DMS153 treated with DMSO at 0.1 percent for 48 hours (cell line): Measurements from ENCODE around the gene RRAS2.
"Not testable (repeated sequence)": the region's sequence is repeated elsewhere in the genome, so short reads cannot be mapped to it uniquely, and the experiment has no call there.

Experiments
- DNase-seq: peaks from one replicate; lab custom pipeline; 2025; ENCODE audit not compliant: unreplicated experiment; lab: John Stamatoyannopoulos, UW

RRAS2 gene

DNA sequence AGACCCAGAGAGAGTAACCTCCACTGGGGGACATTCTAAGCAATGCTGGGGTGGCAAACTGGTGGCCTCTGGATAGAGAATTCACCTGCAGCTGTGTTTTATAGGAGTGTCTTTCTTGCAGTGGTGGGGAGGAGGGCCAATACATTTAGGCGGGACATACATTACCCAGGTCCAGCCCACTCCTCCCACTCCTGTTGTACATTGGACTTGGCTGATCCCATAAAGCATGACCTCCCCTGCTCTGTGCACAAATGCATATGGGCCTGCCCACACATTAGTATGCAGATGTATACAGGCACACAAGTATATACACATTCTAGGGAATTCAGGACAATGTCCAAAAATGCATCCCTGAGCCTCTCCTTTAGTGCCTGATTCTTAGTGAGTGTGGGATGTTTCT is 99.1 kb downstream of the RRAS2 start:
- no peak for DNase-seq

DNA sequence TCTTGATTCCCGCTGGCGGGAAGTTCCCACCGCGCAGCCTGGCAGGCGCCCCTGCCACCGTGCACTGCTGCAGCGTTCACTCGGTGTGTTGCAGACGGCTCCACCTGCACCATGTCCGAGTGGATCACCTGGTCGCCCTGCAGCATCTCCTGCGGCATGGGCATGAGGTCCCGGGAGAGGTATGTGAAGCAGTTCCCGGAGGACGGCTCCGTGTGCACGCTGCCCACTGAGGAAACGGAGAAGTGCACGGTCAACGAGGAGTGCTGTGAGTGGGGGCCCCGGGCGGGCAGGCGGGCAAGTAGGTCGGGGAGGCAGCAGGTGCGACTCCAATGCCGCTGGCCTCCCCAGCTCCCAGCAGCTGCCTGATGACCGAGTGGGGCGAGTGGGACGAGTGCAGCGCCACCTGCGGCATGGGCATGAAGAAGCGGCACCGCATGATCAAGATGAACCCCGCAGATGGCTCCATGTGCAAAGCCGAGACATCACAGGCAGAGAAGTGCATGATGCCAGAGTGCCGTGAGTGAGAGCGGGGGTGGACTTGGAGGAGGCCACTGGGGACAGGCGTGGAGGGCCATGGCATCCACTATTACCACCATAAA is 99.7 kb downstream of the RRAS2 start:
- no peak for DNase-seq

DNA sequence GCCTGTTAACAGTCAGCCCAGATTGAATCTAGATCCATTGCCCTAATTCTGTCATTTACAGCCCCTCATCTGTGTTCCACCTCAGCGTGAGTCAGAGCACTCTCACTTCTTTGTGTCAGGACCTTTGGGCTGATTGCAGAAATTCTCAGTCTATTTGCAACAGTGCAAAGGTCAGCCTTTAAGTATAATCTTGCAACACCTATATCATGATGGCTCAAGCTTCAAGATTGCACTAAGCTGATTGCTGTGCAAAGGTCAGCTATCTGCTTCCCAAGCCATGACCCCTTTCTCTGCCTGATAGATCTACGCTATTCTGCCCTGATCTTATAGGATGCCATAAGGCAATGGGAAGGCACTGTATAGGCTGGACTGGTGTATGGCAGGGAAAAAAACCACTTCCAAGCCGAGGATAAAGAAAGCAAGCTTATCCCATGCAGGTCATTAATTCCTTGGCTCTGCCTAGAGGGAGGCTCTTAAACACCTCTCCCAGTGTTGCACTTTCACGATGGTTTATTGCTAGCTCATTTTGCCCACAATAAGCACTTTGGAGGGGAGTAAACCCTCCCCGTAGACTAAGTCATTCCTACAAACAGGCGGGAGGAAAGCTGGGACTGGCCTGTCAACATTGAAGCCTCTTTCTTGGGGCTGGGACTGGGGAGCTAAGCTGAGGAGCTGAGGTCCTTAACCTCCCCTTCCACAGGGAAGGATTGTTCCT is 100.6 kb downstream of the RRAS2 start:
- no peak for DNase-seq

DNA sequence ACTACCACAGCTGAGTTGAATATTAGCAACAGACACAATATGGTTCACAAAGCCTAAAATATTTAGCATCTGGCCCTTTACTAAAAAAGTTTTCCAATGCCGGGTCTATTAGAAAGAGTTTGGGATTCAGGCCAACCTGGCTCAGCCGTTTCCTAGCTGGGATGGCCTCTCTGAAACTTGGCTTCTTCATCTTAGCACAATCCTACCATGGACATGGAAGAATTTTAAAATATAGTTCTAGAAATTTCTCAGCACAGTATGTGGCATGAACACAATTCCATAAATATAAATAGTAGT is 103.8 kb downstream of the RRAS2 start:
- no peak for DNase-seq

DNA sequence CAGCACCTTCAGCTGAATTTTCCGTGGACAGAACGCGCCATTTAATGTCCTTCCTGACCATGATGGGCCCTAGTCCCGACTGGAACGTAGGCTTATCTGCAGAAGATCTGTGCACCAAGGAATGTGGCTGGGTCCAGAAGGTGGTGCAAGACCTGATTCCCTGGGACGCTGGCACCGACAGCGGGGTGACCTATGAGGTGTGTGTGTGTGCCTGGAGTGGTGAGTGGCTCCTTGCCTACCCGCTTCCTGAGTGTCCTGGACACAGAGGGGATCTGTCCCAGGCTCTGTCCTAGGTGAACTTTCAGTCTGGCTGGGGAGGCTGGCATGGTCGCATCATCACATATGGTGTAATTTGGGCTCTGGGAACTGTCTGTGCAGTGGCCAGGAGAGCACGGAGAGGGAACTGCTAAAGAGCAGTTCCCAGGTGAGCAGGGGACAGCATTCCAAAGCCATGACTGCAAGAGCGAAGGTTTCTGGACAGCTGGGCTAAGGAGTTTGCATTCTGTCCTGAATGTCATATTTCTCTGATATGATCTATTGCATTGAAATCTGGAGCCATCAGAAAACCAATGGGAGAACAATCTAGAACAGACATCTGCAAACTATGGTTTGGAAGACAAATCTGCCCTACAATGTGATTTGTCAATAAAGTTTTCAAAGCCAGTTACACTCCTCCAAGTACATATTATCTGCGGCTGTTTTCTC is 104.3 kb downstream of the RRAS2 start:
- no peak for DNase-seq

DNA sequence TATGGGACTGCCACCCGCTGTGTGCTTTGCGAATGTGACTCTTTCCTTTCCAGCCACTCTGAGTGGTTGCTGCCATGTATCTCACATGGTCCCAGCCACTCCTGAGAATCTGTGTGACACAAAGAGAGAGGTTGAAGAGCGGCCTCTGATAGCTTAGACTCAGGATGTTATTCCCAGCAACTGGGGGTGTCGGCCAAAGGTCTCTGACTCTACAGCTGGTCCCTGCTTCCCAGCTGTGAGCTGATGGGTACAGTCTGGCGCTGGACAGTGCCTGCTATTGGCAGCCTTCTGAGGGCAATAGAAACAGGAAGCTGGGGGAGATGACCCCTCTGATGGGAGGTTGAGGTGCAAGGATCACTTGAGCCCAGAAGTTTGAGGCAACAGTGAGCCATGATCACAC is 105.1 kb downstream of the RRAS2 start:
- no peak for DNase-seq

DNA sequence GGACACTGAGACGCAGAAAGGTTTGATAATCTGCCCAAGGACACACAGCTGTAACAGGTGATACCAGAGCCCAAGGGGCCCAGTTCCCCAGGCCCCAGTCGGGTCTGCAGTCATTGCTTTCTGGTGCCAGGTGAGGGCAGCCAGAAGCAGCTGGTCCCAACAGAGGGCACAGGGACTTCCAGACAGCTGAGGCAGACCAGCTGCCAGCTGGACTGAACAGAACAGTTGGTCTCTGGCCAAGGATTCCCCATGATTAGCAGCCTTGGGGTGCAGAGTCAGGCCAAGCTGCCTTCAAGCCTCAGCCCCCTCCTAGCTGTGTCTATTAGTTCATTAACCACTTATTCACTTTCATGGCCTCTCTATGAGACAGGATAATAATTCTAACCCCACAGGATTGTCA is 105.6 kb downstream of the RRAS2 start:
- DNase-seq, result no peak

DNA sequence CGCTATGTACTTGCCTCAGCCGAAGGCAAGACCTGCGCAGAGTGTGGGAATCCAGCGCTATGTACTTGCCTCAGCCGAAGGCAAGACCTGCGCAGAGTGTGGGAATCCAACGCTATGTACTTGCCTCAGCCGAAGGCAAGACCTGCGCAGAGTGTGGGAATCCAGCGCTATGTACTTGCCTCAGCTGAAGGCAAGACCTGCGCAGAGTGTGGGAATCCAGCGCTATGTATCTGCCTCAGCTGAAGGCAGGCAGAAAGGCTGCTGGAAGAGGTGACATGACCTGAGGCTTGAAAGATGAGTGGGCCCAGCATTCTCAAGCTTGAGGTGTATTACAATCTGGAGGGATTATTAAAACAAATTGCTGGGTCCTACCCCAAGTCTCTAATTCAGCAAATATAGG is 106.5 kb downstream of the RRAS2 start:
- not testable (repeated sequence) for DNase-seq

DNA sequence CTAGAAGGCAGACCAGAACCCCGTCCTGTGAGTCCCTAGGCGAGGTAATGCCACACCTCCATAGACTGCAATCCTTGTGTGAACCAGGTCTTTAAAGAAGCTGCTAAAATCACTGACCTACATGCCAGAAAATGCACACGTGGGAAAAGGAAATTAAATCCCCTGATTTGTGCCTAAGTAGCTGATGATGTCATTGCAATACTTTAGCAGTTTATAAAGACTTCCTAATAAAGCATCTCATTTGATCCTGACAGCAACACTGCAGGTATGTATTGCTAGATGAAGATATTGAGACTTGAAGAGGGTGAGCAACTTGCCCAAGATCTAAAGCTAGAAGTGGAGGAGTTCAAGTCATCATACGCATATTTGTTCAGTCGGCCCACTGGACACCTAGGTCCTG is 107.2 kb downstream of the RRAS2 start:
- DNase-seq, result no peak

DNA sequence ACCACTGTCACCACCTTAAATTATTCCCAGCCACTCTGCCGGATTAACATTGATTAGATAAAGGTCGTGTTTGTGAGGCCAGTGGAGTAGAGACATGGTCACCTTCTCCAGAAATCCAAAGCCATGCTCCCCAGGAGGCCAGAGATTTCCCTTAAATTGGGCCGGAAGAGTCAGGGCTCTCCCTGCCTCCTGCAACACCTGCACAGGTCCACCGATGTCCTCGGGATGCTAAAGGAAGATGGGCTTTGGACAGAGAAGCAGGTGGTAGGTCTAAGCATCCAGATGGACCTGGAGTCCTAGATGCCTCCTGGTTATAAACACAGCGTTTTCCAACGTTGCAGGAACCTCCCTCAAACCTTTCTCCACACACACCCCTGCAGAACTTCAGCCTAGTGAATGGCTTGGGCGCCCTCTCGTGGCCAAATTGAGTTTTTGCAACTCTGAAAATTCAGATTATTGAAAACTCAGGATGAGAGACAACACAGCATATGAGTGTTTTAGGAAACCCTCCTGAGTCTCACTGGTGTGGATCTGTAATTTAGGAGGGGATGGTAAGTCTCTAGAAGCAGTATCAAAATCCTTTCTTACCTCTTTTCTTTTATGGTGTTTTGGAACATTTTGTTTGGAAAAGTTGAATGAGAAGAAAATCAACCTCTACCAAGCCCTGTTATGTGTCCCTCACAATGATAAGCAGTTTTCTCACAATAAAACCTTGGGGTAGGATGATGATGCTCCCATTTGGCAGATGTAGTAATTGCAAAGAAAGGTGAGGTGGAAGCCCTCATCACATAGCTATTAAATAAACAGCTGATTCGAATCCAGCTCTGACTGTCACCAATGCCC is 109.6 kb downstream of the RRAS2 start:
- DNase-seq, result peak; percentile 14

DNA sequence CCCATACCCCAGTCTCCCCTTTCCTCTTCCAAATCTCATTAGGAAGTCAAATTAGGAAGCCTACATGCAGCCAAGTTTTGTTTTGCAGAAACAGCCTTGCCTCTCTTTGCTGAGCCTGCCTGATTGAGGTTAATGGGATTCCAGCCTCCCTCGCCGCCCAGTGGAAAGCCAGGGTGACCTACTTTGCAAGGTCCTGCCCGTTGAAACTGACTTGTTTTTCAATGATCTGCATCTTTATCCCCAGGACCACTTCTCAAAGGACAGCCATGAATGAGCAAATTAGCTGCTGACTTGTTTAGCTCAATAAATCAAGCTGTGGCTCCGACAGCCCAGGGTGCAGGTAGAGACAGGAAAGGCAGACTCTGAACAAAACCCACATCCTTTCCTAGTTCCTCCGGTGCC is 110.4 kb downstream of the RRAS2 start:
- DNase-seq, result no peak

DNA sequence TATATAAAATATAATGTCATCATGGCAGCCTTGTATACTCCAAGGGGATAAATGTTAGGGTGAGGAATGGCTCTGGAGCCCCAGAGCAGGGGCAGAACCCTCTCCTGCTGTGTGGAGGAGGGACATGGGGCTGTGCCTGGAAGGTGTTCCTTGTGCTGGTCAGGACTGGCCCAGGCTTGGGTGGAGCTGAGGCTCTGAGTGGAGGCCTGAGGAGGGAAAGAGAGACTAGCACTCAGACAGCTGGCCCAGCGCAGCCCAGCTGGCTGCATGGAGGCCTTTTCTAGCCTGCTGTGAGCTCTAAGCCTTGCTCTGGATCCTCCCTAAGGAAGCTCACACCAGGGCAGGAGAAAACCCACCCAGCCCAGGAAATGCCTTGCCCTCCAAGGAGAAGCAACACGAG is 113.5 kb downstream of the RRAS2 start:
- no peak for DNase-seq

DNA sequence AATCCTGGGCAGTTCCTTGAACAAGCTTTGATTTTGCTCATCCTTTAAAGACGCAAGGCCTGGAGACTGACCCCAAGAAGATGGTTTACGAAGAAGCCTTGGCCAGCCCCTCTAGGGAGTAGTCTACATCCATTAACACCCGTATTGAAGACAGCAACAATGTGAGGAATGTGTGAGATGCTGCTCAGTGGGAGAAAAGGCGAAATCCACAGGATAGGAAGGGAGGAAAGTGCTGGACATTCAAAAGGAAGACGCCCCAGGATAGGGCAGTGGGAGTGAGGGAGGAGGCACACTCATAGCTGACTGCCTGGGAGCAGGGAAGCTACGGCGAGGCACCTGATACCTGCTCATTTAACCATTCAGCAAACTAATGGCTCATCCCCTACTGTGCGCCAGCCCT is 114.1 kb downstream of the RRAS2 start:
- no peak for DNase-seq

DNA sequence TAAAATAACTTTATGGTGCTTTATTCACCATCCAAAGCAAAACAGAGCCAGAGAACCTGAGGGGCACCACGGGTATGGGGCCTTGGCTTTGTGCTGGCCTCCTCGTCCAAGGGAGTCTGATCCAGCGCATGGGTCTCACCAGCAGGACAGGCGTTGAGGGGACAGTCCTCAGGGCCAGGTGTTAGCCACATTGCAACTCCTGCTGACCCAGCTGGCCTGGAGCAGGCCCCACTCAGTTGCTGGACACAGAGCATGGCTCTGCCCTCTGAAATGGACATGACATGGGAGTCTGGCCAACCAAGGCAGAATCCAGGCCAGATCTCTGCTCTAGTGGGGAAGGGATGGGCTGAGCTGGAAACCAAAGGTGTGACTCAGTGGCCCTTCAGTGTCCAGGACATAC is 116.2 kb downstream of the RRAS2 start:
- no peak for DNase-seq

DNA sequence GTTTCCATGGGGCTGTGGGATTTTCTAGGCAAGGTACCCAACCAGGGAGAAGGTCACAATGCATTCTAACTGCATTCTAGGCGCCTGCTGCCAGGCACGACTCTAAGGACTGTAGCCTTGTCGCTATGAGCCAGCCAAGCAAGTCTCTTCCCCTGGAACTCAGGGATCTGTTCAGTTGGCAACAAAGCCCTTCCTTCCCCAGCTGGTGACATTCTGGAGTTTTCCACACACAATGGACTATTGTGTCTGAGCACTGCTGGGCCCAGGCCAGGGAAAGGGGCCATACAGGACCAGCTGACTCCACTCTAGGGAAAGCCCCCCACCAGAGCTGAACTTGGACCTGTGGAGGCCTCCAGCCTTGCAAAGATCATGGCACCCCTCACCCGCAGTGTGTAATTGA is 116.8 kb downstream of the RRAS2 start:
- no peak for DNase-seq

DNA sequence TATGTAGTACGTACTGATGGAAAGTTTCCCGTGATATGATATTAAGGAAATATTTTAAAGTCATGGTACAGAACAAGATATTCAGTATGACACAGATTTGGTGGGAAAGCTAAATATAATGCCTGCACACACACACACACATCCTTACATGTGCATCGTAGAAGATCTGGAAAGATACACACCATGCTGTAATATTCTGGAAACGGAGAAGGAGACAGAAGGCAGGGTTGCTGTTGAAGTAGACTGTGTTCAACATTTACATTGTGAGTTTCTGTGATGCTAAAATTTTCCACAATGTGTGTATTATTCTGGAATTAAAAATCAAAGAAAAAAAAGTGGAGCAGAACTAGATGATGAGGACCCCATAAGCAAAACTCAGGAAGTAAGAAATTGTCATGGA is 118.0 kb downstream of the RRAS2 start:
- no peak for DNase-seq

DNA sequence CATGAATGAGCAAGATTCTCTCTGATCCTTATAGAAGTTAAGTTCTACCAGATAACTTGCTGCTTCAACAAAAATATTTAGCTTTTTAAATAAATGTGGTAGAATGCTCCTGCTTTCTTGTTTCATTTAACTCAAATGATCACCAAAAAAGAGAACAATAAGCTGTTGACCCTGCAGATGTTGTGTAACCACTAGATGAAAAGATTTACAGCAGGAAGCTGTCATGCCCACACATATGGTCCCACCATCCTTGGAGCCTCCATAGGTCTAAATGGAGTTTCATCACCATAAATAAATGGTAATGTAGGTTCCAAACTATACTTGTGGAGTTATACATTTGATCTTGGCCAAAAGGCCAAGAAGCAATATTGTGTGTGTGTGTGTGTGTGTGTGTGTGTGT is 118.8 kb downstream of the RRAS2 start:
- DNase-seq, result no peak

DNA sequence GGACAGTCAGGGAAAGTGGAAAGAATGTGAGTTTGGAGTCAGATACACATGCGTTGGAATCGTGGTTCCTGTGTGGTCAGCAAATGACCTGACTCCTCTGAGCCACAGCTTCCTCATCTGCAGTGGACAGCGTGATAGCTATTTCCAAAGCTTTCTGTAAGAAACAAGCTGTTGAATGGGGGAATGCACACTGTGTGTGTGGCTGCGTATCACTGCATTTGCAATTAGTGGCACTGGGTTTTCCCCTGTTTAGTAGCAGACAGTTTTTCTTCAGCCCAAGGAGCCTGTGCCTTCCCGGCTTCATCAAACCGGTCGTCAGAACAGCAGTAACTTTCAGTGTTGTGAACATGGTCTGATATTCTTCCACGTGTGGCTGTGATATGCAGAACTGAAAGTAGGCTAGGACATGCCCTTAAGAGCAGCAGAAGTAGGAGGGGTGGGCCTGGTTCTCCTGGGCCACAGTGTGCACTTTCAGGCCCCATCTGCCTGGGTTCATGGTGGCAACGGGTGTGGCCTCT is 121.5 kb downstream of the RRAS2 start:
- DNase-seq, result no peak

DNA sequence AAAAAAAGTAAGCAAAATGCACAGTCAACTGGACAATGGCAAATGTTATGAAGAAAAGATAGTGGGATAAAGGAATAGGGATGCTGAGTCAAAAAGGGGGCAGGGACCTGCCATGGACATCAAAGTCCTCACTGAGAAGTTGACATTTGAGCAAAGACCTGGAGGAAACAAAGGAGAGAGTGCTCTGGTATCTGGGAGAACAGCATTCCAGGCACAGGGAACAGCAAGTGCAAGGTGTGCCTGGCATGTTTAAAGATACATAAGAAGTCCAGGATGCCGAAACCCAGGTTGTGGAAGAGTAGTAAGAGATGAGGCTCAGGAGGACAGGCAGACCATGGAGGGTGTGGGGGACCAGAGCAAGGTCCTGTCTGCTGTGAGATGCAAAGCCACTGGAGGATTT is 123.3 kb downstream of the RRAS2 start:
- DNase-seq, result no peak

DNA sequence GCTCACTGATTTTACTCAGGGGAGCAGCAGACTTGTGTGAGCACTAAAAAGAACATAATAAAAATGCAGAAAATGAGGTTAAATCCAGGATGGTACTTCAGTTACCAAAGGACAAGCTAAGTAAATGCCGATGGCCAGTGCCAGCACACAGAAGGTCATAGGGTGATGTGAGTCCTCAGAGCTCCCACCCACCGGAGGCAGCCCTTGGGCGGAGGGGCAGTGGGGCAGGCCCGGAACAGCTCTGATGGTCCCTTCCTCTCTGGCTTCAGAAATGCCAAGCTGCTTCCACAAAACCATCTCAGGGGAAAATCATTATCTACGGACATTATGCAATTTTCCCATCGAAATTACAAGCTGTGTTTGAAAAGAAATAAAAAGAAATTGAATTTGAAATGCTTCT is 124.5 kb downstream of the RRAS2 start:
- DNase-seq, result no peak

DNA sequence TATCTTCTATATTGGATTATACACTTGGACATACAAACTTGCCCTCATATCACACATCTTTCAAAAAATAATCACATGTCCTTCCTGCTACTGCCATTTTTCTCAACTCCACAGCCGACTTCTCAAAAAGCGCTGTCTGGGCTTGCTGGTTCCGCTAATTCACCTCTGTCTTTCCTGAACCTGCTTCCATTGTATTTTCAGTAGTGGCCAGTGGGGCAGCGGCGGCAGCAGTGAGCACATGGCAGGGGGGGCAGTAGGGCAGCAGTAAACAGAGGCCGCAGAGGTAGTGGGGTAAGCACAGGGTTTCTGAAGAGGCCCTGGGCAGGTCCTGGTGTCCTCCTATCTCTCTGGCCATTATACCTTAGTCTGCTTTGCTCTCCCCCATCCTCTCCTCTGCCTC is 126.3 kb downstream of the RRAS2 start:
- DNase-seq, result no peak

DNA sequence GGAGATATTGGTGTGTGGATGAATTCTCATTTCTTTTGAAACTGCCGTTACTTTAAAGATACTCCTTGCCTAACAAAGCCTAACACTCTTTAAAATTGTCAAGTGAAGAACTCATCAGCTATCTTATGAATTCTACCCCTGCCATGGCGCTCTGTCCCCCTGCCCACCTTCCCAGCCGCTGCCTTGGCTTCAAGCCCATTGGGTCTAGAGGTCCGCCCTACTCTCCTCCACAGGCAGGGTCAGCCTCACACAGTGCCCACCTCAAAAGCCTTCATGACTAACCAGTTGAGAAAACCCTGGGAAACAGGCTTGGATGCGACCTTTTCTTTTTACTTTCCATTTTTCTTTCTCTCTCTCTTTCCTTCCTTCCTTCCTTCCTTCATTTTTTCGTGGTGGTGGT is 128.6 kb downstream of the RRAS2 start:
- DNase-seq, result no peak
